GM23248 (cell line): ENCODE data around the gene FBXO15. TPM values are rescaled to one million over a fixed set of nuclear protein-coding genes. Genes with fewer than 3 reads are reported as not detected.

Experiments used
- DNase-seq: peaks from one replicate; pipeline ENCODE4 v3.0.0-alpha.2; 2015
- H2AFZ ChIP-seq: fragments of 200-600 bp; sonication (generic); 2 replicates; pipeline ENCODE4 v1.6.1; 2016; ENCODE audit warnings: antibody characterized with exemption
- H3F3A ChIP-seq: fragments of 200-600 bp; sonication (generic); 2 replicates; pipeline ENCODE4 v1.6.1; 2016; ENCODE audit warnings: mild to moderate bottlenecking, antibody characterized with exemption, mixed run types; ENCODE audit not compliant: insufficient read depth
- H3K27ac ChIP-seq: fragments of 200-600 bp; sonication (generic); 2 replicates; pipeline ENCODE4 v1.5.1; 2016; ENCODE audit warnings: mild to moderate bottlenecking
- H3K27me3 ChIP-seq: fragments of 200-600 bp; sonication (generic); replicated peaks from 2 replicates; pipeline ENCODE4 v1.6.1; 2016; ENCODE audit warnings: mild to moderate bottlenecking; ENCODE audit not compliant: insufficient read depth
- H3K36me3 ChIP-seq: fragments of 200-600 bp; sonication (generic); 2 replicates; pipeline ENCODE4 v1.6.1; 2016; ENCODE audit warnings: low read depth, mild to moderate bottlenecking
- H3K4me1 ChIP-seq: fragments of 200-600 bp; sonication (generic); 2 replicates; pipeline ENCODE4 v1.6.1; 2016; ENCODE audit warnings: mild to moderate bottlenecking; ENCODE audit not compliant: insufficient read depth
- H3K4me2 ChIP-seq: fragments of 200-600 bp; sonication (generic); one replicate; pipeline ENCODE4 v1.6.1; 2016; ENCODE audit warnings: mild to moderate bottlenecking; ENCODE audit not compliant: unreplicated experiment
- H3K4me3 ChIP-seq: fragments of 200-600 bp; sonication (generic); 2 replicates; pipeline ENCODE4 v1.5.1; 2016; ENCODE audit warnings: mild to moderate bottlenecking
- H3K79me2 ChIP-seq: fragments of 200-600 bp; sonication (generic); 2 replicates; pipeline ENCODE4 v1.6.1; 2016; ENCODE audit warnings: mild to moderate bottlenecking; ENCODE audit not compliant: insufficient read depth
- H3K9ac ChIP-seq: fragments of 200-600 bp; sonication (generic); 2 replicates; pipeline ENCODE4 v1.6.1; 2016; ENCODE audit warnings: mild to moderate bottlenecking
- H3K9me2 ChIP-seq: fragments of 200-600 bp; sonication (generic); 2 replicates; pipeline ENCODE4 v1.6.1; 2016; ENCODE audit warnings: mixed run types, mild to moderate bottlenecking, moderate library complexity; ENCODE audit not compliant: insufficient read depth
- H3K9me3 ChIP-seq: fragments of 200-600 bp; sonication (generic); one replicate; pipeline ENCODE4 v1.6.1; 2017; ENCODE audit warnings: low read depth
- H4K20me1 ChIP-seq: fragments of 200-600 bp; sonication (generic); 2 replicates; pipeline ENCODE4 v1.6.0; 2016; ENCODE audit not compliant: insufficient read depth
- EZH2 ChIP-seq: fragments of 200-600 bp; sonication (generic); IDR thresholded peaks from 2 replicates; pipeline ENCODE4 v1.6.1; 2018; ENCODE audit warnings: antibody characterized with exemption, mild to moderate bottlenecking; ENCODE audit not compliant: insufficient read depth, poor library complexity, severe bottlenecking
- EZH2phosphoT487 ChIP-seq: fragments of 200-600 bp; sonication (generic); IDR thresholded peaks from 2 replicates; pipeline ENCODE4 v1.6.1; 2018; ENCODE audit warnings: antibody characterized with exemption, moderate library complexity, mild to moderate bottlenecking, low read depth; ENCODE audit not compliant: insufficient read depth
- WGBS, 2 experiments: methylation state at CpG; one replicate each; pipeline ENCODE4 v1.1.6; 2015 to 2017; ENCODE audit warnings: low lambda C conversion rate in 2 of 2, low coverage in 1 of 2; ENCODE audit errors: missing lambda C conversion rate in 2 of 2; 5-methylcytosine and 5-hydroxymethylcytosine counted together
- in situ Hi-C: fragments of 300-500 bp; cut with MboI; formaldehyde crosslinking; loops from 2 replicates; pipeline ENCODE4 v1.15.0; 2020
- polyA plus RNA-seq: library from polyadenylated mRNA; unstranded; fragments of >200 nt; fragmentation: Nextera tagmentation; extraction: Ambion mirVana; gene quantifications from 2 replicates; pipeline ENCODE4 v1.2.1, GENCODE V29; 2016
- total RNA-seq: library from RNA; depleted of rRNA; stranded (reverse); fragments of >200 nt; shearing (Covaris generic); gene quantifications from 2 replicates; pipeline ENCODE4 v1.2.3, GENCODE V29; 2014

FBXO15 gene
- total and polyA plus RNA-seq, 2 experiments from 2014 or later = 0.22 to 1.1 TPM

- no peak overlapping the region for H2AFZ ChIP-seq
- H3K79me2 ChIP-seq = no peaks in the 10 kb centered on the region
- DNase-seq = no peak
- H3K27me3 ChIP-seq = peaks cover 16% of the 10 kb centered on the region; the same call in 1 of the 2 replicates
- H3K9ac ChIP-seq = no peak overlapping the region
- H3K9me3 ChIP-seq = no peaks in the 10 kb centered on the region
- no peaks in the 10 kb centered on the region for H3F3A ChIP-seq
- H3K4me1 ChIP-seq = no peaks in the 10 kb centered on the region
- WGBS, 2 experiments = 58 to 59% methylated on average over 3 of the region's 3 CpGs
- H4K20me1 ChIP-seq = no peaks in the 10 kb centered on the region
- in situ Hi-C loops = no loop called here
- TF ChIP-seq EZH2phosphoT487 (no peak), EZH2 (no peak)
- H3K9me2 ChIP-seq = no peaks in the 10 kb centered on the region
- H3K4me2 ChIP-seq = no peak overlapping the region
- no peak overlapping the region for H3K4me3 ChIP-seq
- H3K36me3 ChIP-seq = no peaks in the 10 kb centered on the region
- H3K27ac ChIP-seq = no peak overlapping the region
Measured at GRCh38 chr18:74131124-74131523, 16.5 kb downstream of the FBXO15 start.

GRCh38 chr18:74128159-74128558, 19.5 kb downstream of the FBXO15 start:
- Histone ChIP-seq H3K79me2 (no peaks in the 10 kb centered on the region), H3K36me3 (no peaks in the 10 kb centered on the region), H3K9ac (no peak overlapping the region), H3K9me2 (no peaks in the 10 kb centered on the region), H3K4me3 (no peak overlapping the region), H3K27me3 (peaks cover 19% of the 10 kb centered on the region), H3K4me1 (no peaks in the 10 kb centered on the region), H3K4me2 (no peak overlapping the region), H3K9me3 (no peaks in the 10 kb centered on the region), H3K27ac (no peak overlapping the region), H3F3A (no peaks in the 10 kb centered on the region), H4K20me1 (no peaks in the 10 kb centered on the region), H2AFZ (no peak overlapping the region)
- WGBS, 2 experiments = 62 to 65% methylated on average over 3 of the region's 3 CpGs
- TF ChIP-seq EZH2phosphoT487 (no peak), EZH2 (no peak)
- no peak for DNase-seq
- in situ Hi-C loops = no loop called here

GRCh38 chr18:74126684-74127655, 20.7 kb downstream of the FBXO15 start:
- WGBS, 2 experiments = 38 to 42% methylated on average over 10 of the region's 10 CpGs
- no peaks in the 10 kb centered on the region for H4K20me1 ChIP-seq
- H3K9ac ChIP-seq = no peak overlapping the region
- H2AFZ ChIP-seq = no peak overlapping the region
- no peaks in the 10 kb centered on the region for H3K9me2 ChIP-seq
- H3K27me3 ChIP-seq = peaks cover 19% of the 10 kb centered on the region
- in situ Hi-C loops = no loop called here
- DNase-seq = no peak
- no peak overlapping the region for H3K27ac ChIP-seq
- no peaks in the 10 kb centered on the region for H3K4me1 ChIP-seq
- H3K4me2 ChIP-seq = no peak overlapping the region
- no peaks in the 10 kb centered on the region for H3F3A ChIP-seq
- H3K9me3 ChIP-seq = no peaks in the 10 kb centered on the region
- no peaks in the 10 kb centered on the region for H3K36me3 ChIP-seq
- TF ChIP-seq EZH2phosphoT487 (no peak), EZH2 (no peak)
- H3K79me2 ChIP-seq = no peaks in the 10 kb centered on the region
- H3K4me3 ChIP-seq = no peak overlapping the region

- no peak overlapping the region for H3K27ac ChIP-seq
- no peaks in the 10 kb centered on the region for H3K79me2 ChIP-seq
- in situ Hi-C loops = no loop called here
- H3K9me2 ChIP-seq = no peaks in the 10 kb centered on the region
- no peak for DNase-seq
- no peaks in the 10 kb centered on the region for H3K4me1 ChIP-seq
- H3K4me3 ChIP-seq = no peak overlapping the region
- H3K4me2 ChIP-seq = no peak overlapping the region
- H3K9ac ChIP-seq = no peak overlapping the region
- 24 to 44% methylated on average over 1 of the region's 1 CpG for WGBS, 2 experiments
- no peaks in the 10 kb centered on the region for H4K20me1 ChIP-seq
- H3F3A ChIP-seq = no peaks in the 10 kb centered on the region
- H3K9me3 ChIP-seq = no peaks in the 10 kb centered on the region
- no peak for TF ChIP-seq EZH2phosphoT487
- TF ChIP-seq EZH2 = no peak
- no peaks in the 10 kb centered on the region for H3K36me3 ChIP-seq
- H2AFZ ChIP-seq = no peak overlapping the region
- peaks cover 26% of the 10 kb centered on the region for H3K27me3 ChIP-seq
Measured at GRCh38 chr18:74124642-74125041, 23.0 kb downstream of the FBXO15 start.
